ENCODE results near the gene GNAO1.

GNAO1 gene

GRCh38 chr16:56399047-56399446, 207.8 kb downstream of the GNAO1 start:
- DNase-seq (ENCODE audit: low read depth in 1 of 2, low spot score in 1 of 2), result no peak
- no peak for TF ChIP-seq JUND (IDR thresholded peaks at IDR 0.05; ENCODE audit: low read depth)
- in situ Hi-C loops (cut with HindIII; ENCODE audit: low pct_unique_long_range_greater_than_20kb, low sequenced_read_pairs), result no loop called here

GRCh38 chr16:56399486-56399885, 208.2 kb downstream of the GNAO1 start:
- DNase-seq (ENCODE audit: low read depth in 1 of 2, low spot score in 1 of 2), result no peak
- in situ Hi-C loops (cut with HindIII; ENCODE audit: low pct_unique_long_range_greater_than_20kb, low sequenced_read_pairs), result no loop called here
- TF ChIP-seq JUND (IDR thresholded peaks at IDR 0.05; ENCODE audit: low read depth), result no peak

GRCh38 chr16:56400458-56400857, 209.2 kb downstream of the GNAO1 start:
- no peak for TF ChIP-seq JUND (IDR thresholded peaks at IDR 0.05; ENCODE audit: low read depth)
- no peak for DNase-seq (ENCODE audit: low read depth in 1 of 2, low spot score in 1 of 2)
- in situ Hi-C loops (cut with HindIII; ENCODE audit: low pct_unique_long_range_greater_than_20kb, low sequenced_read_pairs), result no loop called here

- no peak for TF ChIP-seq JUND (IDR thresholded peaks at IDR 0.05; ENCODE audit: low read depth)
- peak in 1 of 2 experiments; percentile 40 for DNase-seq (ENCODE audit: low read depth in 1 of 2, low spot score in 1 of 2)
These were observed 210.2 kb downstream of the GNAO1 start for GRCh38 chr16:56401482-56401881.

GRCh38 chr16:56405977-56406672, 214.8 kb downstream of the GNAO1 start:
- no peak for DNase-seq (ENCODE audit: low read depth in 1 of 2, low spot score in 1 of 2)
- in situ Hi-C loops (cut with HindIII; ENCODE audit: low pct_unique_long_range_greater_than_20kb, low sequenced_read_pairs), result no loop called here

More at GRCh38 chr16:56401482-56401881, 210.2 kb downstream of the GNAO1 start:
- in situ Hi-C loops (cut with HindIII; ENCODE audit: low pct_unique_long_range_greater_than_20kb, low sequenced_read_pairs), result no loop called here

More at GRCh38 chr16:56405977-56406672, 214.8 kb downstream of the GNAO1 start:
- TF ChIP-seq JUND (IDR thresholded peaks at IDR 0.05; ENCODE audit: low read depth), result no peak
